GM18873 (cell line): ENCODE measurements around the gene FNDC3B.

Experiments used
- ATAC-seq: cut with Tn5 transposase; IDR thresholded peaks from one replicate; pipeline ENCODE4 v1.9.1; 2021; ENCODE audit warnings: mild to moderate bottlenecking, moderate library complexity, moderate number of reproducible peaks; ENCODE audit not compliant: unreplicated experiment, low FRiP score

FNDC3B gene

GRCh38 chr3:172181932-172182586 lies 142.7 kb downstream of the FNDC3B start:
- no peak for ATAC-seq

GRCh38 chr3:172182797-172183196 lies 143.4 kb downstream of the FNDC3B start:
- no peak for ATAC-seq

- ATAC-seq = no peak
These were observed 144.9 kb downstream of the FNDC3B start for GRCh38 chr3:172184106-172184822.

GRCh38 chr3:172185907-172186306 lies 146.5 kb downstream of the FNDC3B start:
- ATAC-seq = no peak

- ATAC-seq = no peak
These were observed 147.2 kb downstream of the FNDC3B start for GRCh38 chr3:172186607-172187006.

GRCh38 chr3:172187511-172187910 lies 148.1 kb downstream of the FNDC3B start:
- no peak for ATAC-seq

GRCh38 chr3:172188511-172188910 lies 149.1 kb downstream of the FNDC3B start:
- ATAC-seq = no peak

GRCh38 chr3:172189213-172189612 lies 149.8 kb downstream of the FNDC3B start:
- no peak for ATAC-seq

GRCh38 chr3:172189987-172190603 lies 150.7 kb downstream of the FNDC3B start:
- ATAC-seq = no peak

DNA sequence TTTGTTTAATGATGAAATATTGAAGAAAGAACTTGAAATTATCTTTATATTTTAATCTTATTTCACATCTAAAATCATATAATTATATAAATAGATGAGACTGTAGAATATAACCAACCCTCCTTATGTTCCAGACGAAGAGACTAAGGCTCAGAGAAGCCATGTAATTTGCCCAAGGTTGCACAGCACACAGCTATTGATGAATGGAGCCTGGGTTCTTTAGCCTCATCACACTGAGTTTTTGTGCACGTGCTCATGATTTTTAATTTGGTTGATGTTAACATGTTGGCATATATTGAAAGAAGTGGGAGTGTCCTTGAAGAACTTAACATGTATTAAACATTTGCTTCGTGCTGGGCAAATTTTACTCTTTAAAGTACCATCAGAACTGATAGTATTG lies 151.6 kb downstream of the FNDC3B start:
- ATAC-seq = no peak

DNA sequence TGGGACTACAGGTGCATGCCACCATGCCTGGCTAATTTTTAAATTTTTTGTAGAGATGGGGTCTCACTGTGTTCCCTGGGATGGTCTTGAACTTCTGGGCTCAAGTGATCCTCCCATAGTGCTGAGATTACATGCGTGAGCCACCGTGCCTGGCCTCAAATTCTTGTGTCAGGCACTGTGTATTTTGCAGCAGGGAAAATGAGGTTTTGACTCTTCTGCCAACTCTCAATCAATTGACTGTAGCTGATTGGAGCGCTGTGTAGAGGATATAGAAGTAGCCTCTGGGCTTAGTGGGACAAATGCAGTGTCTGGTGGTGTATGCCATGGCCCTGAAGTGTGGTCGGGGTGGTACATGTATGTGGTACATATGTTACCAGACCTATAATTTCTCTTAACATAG lies 152.3 kb downstream of the FNDC3B start:
- no peak for ATAC-seq

- ATAC-seq = no peak
These were observed 153.5 kb downstream of the FNDC3B start for GRCh38 chr3:172192830-172193415.

DNA sequence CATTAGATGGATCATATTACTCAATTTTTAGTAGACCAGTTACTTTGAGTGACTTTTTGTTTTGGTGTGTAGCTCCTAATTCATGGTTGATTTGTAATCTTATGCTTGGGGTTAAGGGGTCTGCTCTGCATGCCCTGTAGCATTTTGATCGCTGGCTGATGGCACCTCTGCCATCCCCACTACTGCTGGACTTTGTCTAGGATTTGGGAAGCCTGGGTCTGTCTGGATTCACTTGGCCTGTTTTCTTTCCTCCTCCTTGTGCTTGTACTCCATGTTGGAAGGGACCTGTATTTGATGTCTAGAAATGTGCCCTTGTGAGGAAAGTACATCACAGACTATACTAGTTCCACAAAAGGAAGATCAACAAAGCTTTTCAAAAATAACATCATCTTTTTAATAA lies 154.1 kb downstream of the FNDC3B start:
- ATAC-seq = no peak

- no peak for ATAC-seq
These were observed 155.5 kb downstream of the FNDC3B start for GRCh38 chr3:172194702-172195406.

- ATAC-seq = no peak
These were observed 156.0 kb downstream of the FNDC3B start for GRCh38 chr3:172195407-172195754.

DNA sequence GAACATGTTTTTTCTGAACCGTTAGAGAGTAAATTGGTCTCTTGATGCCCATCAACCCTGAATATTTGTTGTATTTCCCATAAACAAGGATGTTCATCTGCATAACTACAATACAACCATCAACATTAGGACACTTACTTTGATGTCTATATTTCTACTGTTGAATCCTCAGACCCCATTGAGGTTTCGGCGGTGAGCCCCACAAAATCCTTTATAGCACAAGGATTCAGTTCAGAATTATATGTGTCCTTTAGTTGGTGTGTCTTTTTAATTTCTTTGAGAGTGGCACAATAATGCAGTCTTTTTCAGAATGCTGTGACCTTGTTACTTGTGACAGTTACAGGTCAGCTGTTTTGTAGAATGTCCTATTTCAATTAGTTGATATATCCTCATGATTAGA lies 158.0 kb downstream of the FNDC3B start:
- no peak for ATAC-seq

GRCh38 chr3:172198428-172198827 lies 159.1 kb downstream of the FNDC3B start:
- ATAC-seq = no peak

DNA sequence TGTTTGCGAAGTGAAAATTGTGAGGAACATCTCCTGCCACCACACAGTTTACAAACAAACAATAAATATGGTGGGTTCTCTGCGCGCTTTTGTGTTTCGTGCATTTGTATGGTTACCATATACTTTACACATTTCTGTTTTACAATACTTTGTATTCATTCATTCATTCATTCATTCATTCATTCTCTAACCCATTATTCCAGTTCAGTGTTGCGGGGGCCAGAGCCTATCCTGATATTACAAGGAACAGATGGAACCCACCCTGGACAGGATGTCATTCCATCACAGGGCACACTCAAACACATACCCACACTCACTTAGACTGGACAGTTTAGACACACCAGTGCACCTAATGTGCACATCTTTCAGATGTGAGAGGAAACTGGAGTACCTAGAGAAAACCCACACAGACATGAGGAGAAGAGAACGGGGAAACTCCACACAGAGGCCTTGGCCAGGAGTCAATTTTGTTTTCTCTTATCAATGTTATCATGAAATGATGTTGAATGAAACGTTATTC lies 160.5 kb downstream of the FNDC3B start:
- no peak for ATAC-seq

DNA sequence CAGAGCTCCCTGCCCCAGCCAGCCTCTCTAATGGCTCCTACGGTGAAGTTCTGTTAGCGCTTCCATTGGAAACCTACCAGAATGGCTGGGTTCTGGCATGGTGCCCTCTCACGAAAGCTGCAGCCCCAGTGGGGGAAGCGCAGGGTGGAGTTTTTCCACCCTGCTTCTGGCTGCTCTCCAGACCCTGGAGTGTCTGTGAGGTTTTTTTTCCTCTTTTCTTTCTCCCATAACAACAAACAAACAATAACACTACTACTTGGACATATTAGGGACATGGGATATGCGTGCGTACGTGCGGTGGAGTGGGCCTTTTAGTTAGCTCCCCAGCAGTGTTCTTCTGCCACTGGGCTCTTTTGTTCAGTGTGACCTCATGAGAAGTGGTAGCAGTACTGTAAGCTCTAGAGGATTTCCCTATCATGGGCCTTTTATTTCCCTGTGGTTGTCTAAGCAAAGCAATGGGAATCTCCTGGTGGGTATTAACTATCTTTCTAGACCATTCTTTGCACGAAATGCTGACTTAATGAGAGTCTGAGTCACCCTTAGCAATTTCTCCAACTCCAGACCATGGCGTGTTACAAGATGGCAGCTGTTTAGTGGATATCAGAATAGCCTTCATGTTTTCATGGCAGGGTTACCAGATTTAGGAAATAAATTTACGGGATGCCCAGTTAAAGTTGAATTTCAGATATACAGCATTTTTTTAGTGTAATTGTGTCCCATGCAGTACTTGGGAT lies 161.9 kb downstream of the FNDC3B start:
- ATAC-seq = no peak

DNA sequence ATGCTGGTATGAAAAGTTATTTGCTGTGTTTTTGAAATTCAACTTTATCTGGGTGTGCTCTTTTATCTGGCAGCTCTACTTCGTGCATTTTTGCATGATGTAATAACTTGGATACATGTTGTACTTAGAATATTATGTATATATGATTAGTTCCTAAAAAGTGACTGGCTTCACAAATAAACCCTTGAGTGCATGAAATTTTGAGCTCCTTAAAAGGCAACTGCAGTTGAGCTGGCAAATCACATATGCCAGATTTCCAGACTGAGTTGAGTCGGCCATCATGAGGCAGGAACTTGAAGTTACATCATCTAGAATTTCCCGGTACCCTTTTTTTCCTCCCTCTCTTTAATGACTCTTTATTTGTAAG lies 162.5 kb downstream of the FNDC3B start:
- no peak for ATAC-seq
